TTC549 (cell line): ENCODE measurements around the gene TUBB3.
"Not testable (repeated sequence)": the region's sequence is repeated elsewhere in the genome, so short reads cannot be mapped to it uniquely, and the experiment has no call there.

Experiments
- FAIRE-seq: peaks from 2 replicates; lab custom pipeline; 2012; peaks lifted over from hg19 to GRCh38; lab: Jason Lieb, UNC

The TUBB3 gene

GRCh38 chr16:89902980-89903379, 20.2 kb upstream of the TUBB3 start:
- no peak for FAIRE-seq

DNA sequence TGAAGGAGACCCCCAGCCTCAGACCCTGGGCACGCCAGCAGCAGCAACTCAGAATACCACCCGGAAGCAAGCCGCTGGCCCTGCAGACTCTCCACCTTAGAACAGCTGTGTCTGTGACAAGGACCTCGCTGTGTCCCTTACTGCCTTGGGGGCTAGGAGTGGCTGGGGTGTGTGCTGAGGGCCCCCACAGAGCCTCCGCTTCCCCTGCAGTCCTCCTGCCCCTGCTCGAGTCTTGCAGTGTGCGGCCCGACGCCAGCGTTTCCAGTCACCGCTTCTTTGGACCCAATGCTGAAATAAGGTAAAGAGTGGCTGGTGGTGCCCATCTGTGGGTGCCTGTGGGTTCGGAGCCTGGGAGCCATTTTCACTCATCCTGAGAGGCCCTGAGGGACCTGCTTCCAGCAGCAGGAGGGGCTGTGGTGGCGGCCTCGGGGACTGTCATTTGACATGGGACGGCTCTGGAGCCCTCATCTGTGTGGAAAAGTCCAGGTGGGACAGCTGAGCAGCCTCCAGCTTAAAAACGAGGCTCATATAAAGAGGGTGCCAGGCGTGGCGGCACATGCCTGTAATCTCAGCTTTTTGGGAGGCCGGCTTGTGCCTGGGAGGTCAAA, 19.1 kb upstream of the TUBB3 start:
- no peak for FAIRE-seq

DNA sequence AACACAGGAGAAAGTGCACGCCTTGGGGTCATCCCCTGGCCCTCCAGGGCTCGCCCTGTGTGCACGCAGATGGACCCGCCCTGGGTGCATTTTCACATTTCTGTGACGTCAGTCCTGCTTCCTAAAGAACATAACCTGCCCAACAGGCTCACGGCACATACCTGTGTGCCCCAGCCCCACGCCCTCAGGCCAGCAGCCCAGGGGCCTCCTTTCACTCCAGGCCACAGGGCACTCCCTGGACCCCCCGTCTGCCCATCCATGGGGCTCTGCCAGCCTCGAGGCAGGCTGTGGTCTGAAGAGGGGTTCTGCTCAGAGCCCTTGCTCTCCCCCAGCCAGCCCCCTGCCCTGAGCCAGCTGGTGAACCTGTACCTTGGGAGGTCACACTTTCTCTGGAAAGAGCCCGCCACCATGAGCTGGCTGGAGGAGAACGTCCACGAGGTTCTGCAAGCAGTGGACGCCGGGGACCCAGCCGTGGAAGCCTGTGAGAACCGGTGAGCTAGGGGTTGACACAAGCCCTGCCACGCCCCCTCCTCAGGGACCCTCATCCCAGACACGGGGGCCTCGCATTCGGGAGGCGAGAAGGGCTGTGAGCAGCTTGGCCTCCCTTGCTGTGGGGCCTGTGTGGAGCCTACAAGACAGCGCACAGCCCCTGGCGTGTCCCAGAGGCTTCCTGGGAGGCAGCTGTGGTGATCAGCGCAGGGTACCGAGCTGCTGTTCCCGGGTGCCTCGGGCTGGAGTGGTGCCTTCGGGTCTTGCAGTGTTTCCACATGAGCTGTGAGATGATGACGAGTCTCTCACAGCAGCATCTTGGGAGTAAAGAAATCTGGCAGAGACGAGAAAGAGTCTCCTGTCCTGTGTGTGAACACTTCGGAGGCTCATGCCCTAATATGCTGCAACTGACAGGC, 18.3 kb upstream of the TUBB3 start:
- no peak for FAIRE-seq

DNA sequence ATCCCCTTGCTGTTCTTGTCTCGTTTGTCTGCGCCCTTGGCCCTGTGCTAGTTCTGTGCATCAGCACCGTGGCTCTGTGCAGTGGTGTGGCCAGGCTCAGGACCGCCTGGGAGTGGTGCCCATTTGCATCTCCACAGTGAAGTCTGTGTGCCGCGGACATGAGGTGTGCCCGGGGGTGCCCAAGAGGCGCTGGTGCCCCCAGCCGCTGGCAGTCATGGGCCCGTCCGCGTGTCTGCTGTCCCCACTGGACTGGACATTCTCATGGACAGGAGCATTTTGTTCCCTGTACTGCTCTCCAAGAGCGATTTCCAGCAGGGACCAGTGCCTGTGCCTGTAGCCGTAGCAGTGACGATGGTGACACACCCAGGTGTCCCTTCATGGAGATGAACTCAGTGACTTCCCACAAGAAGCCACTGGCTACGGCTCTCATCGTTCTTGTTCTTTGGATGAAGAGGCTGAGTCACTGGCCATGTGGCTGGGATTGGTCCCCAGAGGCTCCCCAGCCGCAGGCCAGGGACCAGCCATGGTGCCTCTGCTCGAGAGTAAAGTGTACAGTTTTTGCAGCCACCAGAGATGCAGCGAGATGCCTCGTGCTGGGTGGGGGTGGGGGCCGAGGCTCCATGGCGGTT, 17.5 kb upstream of the TUBB3 start:
- no peak for FAIRE-seq

- no peak for FAIRE-seq
Observed at GRCh38 chr16:89906140-89907025, 16.8 kb upstream of the TUBB3 start.

DNA sequence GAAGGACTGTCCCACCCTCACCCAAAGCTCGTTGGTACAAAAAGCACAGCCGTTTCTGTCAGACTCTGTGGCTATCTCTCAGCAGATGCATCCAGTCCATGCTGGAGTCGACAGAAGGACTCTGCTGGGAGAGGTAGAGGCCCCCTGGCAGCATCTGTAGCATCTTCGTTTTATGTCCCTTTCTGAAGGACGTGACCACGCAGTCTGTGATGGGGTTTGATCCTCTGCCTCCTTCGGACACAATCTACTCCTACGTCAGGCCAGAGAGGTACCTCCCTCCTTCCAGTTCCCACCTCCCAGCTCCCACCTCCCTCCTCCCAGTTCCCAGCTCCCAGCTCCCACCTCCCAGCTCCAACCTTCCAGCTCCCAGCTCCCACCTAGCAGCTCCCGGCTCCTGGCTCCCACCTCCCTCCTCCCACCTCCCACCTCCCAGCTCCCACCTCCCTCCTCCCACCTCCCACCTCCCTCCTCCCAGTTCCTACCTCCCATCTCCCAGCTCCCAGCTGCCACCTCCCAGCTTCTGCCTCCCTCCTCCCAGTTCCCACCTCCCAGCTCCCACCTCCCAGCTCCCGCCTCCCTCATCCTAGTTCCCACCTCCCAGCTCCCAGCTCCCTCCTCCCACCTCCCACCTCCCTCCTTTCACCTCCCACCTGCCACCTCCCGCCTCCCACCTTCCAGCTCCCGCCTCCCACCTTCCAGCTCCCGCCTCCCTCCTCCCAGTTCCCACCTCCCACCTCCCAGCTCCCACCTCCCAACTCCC, 15.9 kb upstream of the TUBB3 start:
- FAIRE-seq = no peak

- FAIRE-seq = no peak
Observed at GRCh38 chr16:89908236-89908635, 14.9 kb upstream of the TUBB3 start.

DNA sequence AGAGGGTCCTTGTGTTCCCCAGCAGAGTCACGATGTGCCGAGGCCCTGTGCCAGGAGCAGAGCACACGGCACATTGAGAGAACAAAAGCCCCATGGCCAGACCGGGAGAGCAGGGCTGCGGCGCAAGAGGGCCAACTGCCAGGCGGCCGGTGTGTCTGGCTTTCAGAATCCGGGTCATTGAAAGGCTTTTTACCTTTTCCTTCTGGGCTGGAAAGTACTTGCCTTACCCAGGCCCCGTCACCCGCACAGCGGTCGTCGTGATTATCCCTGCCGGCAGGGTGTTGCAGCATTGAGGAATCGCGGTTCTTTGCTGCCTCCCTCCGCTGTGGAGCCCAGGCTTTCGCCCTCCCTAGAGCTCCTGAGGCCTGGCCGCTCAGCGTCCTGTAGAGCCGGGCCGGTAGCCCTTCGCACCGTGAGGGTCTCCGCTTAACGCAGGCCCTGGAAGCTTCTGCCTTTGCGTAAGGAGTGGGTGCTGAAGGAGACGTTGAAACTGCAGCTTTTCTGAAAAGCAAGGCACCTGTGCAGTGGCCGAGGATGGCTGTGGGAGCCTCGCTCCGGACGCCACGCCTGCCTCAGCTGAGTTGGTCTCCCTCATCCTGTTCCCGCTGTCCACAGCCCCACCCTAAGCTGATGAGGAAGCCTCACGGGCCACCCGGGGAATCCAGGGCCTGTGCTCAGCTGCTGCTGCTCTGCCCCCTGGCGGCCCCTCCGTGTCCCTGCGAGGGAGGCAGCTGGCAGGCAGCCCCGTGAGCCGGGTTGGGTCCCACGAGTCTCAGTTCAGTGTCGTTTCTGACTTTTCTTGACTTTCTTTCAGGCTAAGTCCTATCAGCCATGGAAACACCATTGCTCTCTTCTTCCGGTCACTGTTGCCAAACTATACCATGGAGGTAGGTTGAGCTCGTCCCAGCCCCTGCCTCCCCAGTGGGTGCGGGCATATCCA, 13.1 kb upstream of the TUBB3 start:
- FAIRE-seq = no peak

DNA sequence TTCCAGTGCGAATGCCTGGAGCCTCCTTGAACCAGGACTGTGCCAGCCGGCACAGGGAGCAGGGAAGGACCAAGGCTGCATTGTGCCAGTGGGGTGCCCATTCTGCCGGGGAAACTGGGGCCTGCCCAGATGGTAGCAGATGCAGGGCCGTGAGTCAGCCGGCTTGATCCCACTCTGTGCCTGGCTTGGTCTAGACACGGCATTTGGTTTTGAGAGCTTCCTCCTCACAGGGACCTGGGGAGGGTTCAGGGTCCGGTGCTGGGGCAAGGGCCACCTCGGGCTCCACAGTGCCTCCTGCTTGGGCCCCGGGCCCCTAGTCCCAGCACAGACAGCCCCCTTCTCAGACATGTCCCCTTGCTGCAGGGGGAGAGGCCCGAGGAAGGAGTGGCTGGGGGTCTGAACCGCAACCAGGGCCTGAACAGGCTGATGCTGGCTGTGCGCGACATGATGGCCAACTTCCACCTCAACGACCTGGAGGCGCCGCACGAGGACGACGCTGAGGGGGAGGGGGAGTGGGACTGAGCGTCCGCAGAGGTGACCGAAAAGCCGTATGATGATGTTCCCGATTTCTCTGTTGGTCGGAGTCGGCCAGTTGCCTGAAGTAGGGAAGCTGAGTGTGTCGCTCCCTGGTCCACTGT, 12.3 kb upstream of the TUBB3 start:
- FAIRE-seq = no peak

GRCh38 chr16:89911375-89911774, 11.8 kb upstream of the TUBB3 start:
- FAIRE-seq = no peak

DNA sequence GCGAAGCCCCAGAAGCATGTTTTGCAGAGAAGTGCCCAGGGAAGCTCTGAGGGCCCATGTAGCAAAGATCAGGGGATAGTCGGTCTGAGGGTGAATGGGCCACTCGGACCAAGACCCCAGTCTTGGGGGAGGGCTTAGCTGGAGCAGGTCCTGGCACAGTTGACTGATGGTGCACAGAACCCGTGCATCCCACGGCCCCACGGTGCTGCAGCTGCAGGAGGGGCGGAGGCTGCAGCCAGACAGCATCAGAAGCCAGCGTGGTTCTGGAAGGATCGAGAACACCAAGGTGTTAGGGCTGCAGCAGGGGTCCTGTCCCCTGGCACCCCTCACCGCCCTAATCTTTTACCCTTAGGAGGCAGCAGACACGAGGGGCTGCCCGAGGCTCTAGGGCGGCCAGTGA, 11.0 kb upstream of the TUBB3 start:
- no peak for FAIRE-seq

- no peak for FAIRE-seq
Observed at GRCh38 chr16:89912627-89913026, 10.5 kb upstream of the TUBB3 start.

DNA sequence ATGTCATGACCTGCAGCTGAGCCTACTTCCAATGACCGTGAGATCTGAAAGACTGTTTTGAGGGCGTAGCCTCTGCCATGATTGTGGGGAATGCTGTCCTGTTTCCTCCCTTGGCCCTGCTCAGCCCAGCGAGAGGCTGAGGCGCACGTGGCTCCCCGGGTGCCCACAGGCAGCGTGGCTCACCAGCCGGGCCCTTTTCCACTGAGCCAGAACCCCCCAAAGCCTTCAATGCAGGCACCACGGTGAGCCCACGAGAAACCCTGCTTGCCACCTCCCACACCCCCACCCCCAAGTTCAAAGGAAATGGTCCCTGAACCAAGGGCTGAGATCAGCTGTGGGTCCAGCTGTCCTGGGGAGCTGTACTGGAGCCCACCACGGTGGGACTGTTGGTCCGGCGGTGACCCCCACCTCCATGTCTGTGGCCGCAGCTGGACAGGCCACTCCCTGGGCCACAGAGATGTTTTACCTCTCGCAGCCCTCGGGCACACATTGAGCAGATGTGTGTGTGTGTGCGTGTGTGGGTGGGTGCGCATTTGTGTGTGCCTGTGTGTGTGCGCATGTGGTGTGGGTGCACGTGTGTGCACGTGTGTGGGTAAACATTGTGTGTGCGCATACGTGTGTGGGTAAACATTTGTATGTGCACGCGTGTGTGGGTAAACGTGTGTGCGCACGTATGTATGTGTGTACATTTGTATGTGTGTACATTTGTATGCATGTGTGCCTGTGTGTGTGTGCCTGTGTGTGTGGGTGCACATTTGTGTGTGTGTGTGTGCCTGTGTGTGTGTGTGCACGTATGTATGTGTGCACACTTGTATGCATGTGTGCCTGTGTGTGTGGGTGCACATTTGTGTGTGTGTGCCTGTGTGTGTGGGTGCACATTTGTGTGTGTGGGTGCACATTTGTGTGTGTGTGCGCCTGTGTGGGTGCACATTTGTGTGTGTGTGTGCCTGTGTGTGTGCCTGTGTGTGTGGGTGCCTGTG, 9.4 kb upstream of the TUBB3 start:
- FAIRE-seq = no peak

GRCh38 chr16:89914642-89915285, 8.4 kb upstream of the TUBB3 start:
- not testable (repeated sequence) for FAIRE-seq

GRCh38 chr16:89915303-89916232, 7.6 kb upstream of the TUBB3 start:
- no peak for FAIRE-seq

DNA sequence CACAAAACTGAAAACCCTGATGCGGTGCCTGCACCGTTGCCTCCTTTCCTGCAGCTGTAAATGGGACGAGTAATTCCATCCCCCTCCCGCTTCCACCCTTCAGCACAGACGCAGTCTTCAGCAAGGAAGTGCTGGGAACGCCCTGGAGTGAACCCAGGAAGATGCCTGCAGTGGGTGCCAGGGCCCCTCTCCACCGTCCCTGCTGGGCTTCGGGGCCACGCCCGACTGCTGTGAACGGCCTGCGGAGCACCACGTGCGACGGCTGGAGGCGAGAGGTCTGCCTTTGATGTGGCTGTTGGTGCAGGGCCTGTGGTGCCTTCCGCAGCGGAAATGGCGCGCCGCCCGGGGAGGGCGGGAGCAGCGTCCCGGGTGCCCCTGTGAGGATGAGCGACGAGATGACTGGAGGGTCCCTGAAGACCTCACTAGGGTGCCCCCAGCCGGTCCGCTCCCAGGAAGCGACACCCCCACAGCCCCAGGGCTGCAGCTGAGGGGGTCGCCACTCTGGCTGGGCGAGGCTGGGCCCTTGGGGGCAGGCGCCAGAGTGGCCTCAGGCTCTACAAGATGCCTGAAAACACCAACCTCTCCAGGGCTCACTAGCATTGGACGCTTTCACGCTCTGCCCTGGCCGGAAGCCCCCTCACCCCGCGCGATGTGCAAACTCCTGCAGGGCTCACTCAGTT, 5.2 kb upstream of the TUBB3 start:
- no peak for FAIRE-seq
